NCI-H345 (cell line): Measurements from ENCODE around the gene TLE5.
A peak's percentile ranks its signal among the peaks of the same experiment; 100 is the strongest.

Experiments
- DNase-seq: peaks from one replicate; lab custom pipeline; 2025; lab: John Stamatoyannopoulos, UW

TLE5 gene

GRCh38 chr19:3062165-3063105 is at the start of gene TLE5:
Gene TLE5, minus strand, starts transcription at chr19:3062495. Its CDS starts 295 bp downstream, at chr19:3062200.
- DNase-seq = peak; percentile 63

GRCh38 chr19:3111586-3112247 is 49.4 kb upstream of the TLE5 start:
- no peak for DNase-seq

- DNase-seq = no peak
Measured at GRCh38 chr19:3110126-3110825, 48.0 kb upstream of the TLE5 start.

- no peak for DNase-seq
Measured at GRCh38 chr19:3109491-3109890, 47.2 kb upstream of the TLE5 start.

- peak; percentile 57 for DNase-seq
Measured at GRCh38 chr19:3108775-3109174, 46.5 kb upstream of the TLE5 start.

GRCh38 chr19:3107658-3108057 is 45.4 kb upstream of the TLE5 start:
- DNase-seq = no peak

- DNase-seq = no peak
Measured at GRCh38 chr19:3106509-3107141, 44.3 kb upstream of the TLE5 start.

- no peak for DNase-seq
Measured at GRCh38 chr19:3105641-3106508, 43.6 kb upstream of the TLE5 start.

GRCh38 chr19:3104708-3104983 is 42.4 kb upstream of the TLE5 start:
- no peak for DNase-seq

- DNase-seq = no peak
Measured at GRCh38 chr19:3102239-3103140, 40.2 kb upstream of the TLE5 start.

GRCh38 chr19:3100747-3101730 is 38.7 kb upstream of the TLE5 start:
- no peak for DNase-seq

GRCh38 chr19:3100331-3100730 is 38.0 kb upstream of the TLE5 start:
- no peak for DNase-seq

- DNase-seq = peak; percentile 65
Measured at GRCh38 chr19:3099347-3100145, 37.3 kb upstream of the TLE5 start.

- DNase-seq = no peak
Measured at GRCh38 chr19:3098515-3099346, 36.4 kb upstream of the TLE5 start.

GRCh38 chr19:3098141-3098514 is 35.8 kb upstream of the TLE5 start:
- no peak for DNase-seq

- no peak for DNase-seq
Measured at GRCh38 chr19:3097442-3097871, 35.2 kb upstream of the TLE5 start.

GRCh38 chr19:3096902-3097326 is 34.6 kb upstream of the TLE5 start:
- no peak for DNase-seq
